ENCODE results near the gene CRYZL1.

- no peak for TF ChIP-seq SP1 (IDR thresholded peaks at IDR 0.05; ENCODE audit: low read depth)
- TF ChIP-seq, protein P1, sequence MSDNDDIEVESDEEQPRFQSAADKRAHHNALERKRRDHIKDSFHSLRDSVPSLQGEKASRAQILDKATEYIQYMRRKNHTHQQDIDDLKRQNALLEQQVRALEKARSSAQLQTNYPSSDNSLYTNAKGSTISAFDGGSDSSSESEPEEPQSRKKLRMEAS (IDR thresholded peaks at IDR 0.05) = no peak
- TF ChIP-seq EGR1 (IDR thresholded peaks at IDR 0.05; ENCODE audit: low read depth) = no peak
- TF ChIP-seq, protein P2, sequence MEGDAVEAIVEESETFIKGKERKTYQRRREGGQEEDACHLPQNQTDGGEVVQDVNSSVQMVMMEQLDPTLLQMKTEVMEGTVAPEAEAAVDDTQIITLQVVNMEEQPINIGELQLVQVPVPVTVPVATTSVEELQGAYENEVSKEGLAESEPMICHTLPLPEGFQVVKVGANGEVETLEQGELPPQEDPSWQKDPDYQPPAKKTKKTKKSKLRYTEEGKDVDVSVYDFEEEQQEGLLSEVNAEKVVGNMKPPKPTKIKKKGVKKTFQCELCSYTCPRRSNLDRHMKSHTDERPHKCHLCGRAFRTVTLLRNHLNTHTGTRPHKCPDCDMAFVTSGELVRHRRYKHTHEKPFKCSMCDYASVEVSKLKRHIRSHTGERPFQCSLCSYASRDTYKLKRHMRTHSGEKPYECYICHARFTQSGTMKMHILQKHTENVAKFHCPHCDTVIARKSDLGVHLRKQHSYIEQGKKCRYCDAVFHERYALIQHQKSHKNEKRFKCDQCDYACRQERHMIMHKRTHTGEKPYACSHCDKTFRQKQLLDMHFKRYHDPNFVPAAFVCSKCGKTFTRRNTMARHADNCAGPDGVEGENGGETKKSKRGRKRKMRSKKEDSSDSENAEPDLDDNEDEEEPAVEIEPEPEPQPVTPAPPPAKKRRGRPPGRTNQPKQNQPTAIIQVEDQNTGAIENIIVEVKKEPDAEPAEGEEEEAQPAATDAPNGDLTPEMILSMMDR (IDR thresholded peaks at IDR 0.05 in 2 of 3, conservative IDR thresholded peaks at IDR 0.05 in 1 of 3; ENCODE audit: borderline replicate concordance in 1 of 3, insufficient read depth in 1 of 3, low read depth in 2 of 3, low read length in 2 of 3) = no peak
- TF ChIP-seq POLR2A (IDR thresholded peaks at IDR 0.05; ENCODE audit: borderline replicate concordance, extremely low read depth, insufficient read depth, insufficient read length) = no peak
- no peak for TF ChIP-seq RAD21 (IDR thresholded peaks at IDR 0.05; ENCODE audit: low read depth)
- TF ChIP-seq ZBTB33 (IDR thresholded peaks at IDR 0.05; ENCODE audit: extremely low read depth, insufficient replicate concordance, low read length) = no peak
- no peak for TF ChIP-seq JUND (IDR thresholded peaks at IDR 0.05)
- no peak for TF ChIP-seq REST (IDR thresholded peaks at IDR 0.05; ENCODE audit: low read depth)
- no peak for TF ChIP-seq EZH2 (IDR thresholded peaks at IDR 0.05)
Observed at GRCh38 chr21:33551664-33552063, 89.9 kb downstream of the CRYZL1 start.

All from HCT116 (cell line).